Measurements from ENCODE around the gene COA5. TPM values are rescaled to one million over a fixed set of nuclear protein-coding genes. Genes with fewer than 3 reads are reported as not detected.

COA5 gene
- total RNA-seq, 2 experiments from 2014 or later, result 33.6 to 40.0 TPM

DNA sequence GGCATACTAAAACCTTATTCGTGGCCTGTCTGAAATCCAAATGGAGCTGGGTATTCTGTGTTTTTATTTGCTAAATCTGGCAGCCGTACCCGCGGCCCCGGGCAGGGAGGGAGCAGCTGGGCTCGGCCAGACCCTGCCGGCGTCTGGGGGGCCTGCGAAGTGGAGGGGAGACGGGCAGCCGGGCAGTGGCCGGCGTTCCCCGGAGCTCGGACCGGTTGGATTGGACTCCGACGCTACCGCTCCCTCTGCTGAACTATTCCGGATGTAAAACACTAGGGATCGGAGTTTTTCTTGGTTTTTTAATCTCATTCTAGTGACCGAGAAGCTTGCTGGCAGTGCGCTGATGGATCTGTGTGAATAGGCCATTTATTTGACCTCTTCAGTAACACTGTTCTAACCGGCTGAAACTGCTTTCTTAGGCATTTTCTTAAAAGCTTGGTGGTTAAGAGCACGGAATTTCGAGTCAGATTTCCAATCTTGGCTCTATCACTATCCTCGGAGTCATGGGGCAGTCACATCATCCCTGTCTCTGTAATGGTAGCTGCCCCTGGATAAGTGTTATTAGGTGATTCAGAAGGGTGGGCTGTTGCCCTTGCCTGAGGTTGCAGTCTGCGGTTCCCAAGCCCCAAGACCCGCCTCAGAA is 771 bp upstream of the COA5 start:
- peaks cover 33% of the 10 kb centered on the region for H3K36me3 ChIP-seq (ENCODE audit: insufficient read depth, low read length)
- BruUV-seq (replicated peaks), result TSS peak; percentile 55
- no peaks in the 10 kb centered on the region for H3K9me3 ChIP-seq (ENCODE audit: low read length)
- ChIA-PET POLR2A (interaction anchor here (0.6 to 1.1 kb wide), 3 partner anchors 9 to 1529 kb away, joined by 3 to 4 read pairs (median 3); no protein-coding TSS in a partner anchor), CTCF (ENCODE audit: unreplicated experiment) (interaction anchor here (0.5 kb wide), 1 partner anchor 153 kb away, joined by 5 read pairs; no protein-coding TSS in a partner anchor)
- intact Hi-C loops (cut with micrococcal nuclease; ENCODE audit: unreplicated experiment), result loop anchor here (10.0 kb wide), 1 partner anchor 164 kb away; the partner anchor contains the start of gene INPP4A
- H3K9me2 ChIP-seq (ENCODE audit: insufficient read depth, low read length), result no peaks in the 10 kb centered on the region
- TF ChIP-seq, protein P1, sequence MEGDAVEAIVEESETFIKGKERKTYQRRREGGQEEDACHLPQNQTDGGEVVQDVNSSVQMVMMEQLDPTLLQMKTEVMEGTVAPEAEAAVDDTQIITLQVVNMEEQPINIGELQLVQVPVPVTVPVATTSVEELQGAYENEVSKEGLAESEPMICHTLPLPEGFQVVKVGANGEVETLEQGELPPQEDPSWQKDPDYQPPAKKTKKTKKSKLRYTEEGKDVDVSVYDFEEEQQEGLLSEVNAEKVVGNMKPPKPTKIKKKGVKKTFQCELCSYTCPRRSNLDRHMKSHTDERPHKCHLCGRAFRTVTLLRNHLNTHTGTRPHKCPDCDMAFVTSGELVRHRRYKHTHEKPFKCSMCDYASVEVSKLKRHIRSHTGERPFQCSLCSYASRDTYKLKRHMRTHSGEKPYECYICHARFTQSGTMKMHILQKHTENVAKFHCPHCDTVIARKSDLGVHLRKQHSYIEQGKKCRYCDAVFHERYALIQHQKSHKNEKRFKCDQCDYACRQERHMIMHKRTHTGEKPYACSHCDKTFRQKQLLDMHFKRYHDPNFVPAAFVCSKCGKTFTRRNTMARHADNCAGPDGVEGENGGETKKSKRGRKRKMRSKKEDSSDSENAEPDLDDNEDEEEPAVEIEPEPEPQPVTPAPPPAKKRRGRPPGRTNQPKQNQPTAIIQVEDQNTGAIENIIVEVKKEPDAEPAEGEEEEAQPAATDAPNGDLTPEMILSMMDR (conservative IDR thresholded peaks at IDR 0.05; ENCODE audit: low read length), result no peak
- TF ChIP-seq EZH2phosphoT487 (IDR thresholded peaks at IDR 0.05; ENCODE audit: borderline replicate concordance, low read depth, low read length), result no peak
- H3K27ac ChIP-seq (ENCODE audit: low read depth, low read length, poor library complexity, severe bottlenecking), result peak overlapping the region; percentile 68
- peak; percentile 24 for DNase-seq (ENCODE audit: low spot score)
- peaks cover 31% of the 10 kb centered on the region for H3K4me1 ChIP-seq (ENCODE audit: insufficient read depth, low read length, poor library complexity, severe bottlenecking)
- peak overlapping the region; percentile 78; the same call in 1 of the 2 replicates for H2AFZ ChIP-seq (ENCODE audit: low read length)
- H3K4me3 ChIP-seq (ENCODE audit: low read depth, low read length, poor library complexity, severe bottlenecking), result peak overlapping the region; percentile 88
- peak overlapping the region; percentile 87 for H3K4me2 ChIP-seq (ENCODE audit: low read length)
- no peaks in the 10 kb centered on the region for H4K20me1 ChIP-seq (ENCODE audit: insufficient read depth, low read length)
- peaks cover 23% of the 10 kb centered on the region; the same call in 1 of the 2 replicates for H3K79me2 ChIP-seq (ENCODE audit: insufficient read depth, low read depth, low read length)

DNA sequence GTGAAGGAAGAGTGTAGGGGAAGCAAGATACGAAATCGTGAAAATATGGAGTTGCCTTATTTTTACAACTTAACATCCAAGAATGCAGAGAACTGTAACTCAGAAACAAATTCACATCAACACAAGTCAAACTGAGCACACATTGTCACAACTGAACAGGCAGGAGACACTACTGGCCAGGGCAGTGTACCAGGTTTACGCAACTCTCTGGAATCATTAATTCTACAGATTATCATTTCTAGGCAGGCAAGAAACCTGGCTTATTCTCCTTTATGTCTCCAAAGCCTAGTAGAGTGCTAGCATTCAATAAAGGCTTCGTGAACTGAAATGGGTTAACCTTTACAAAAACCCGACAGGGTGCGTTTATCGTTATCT is 584 bp downstream of the COA5 start:
- ChIA-PET CTCF (ENCODE audit: unreplicated experiment) (interaction anchor here (0.6 kb wide), 1 partner anchor 45 kb away, joined by 3 read pairs; no protein-coding TSS in a partner anchor), POLR2A (interaction anchor here (0.7 kb wide), 1 partner anchor 61 kb away, joined by 3 read pairs; no protein-coding TSS in a partner anchor)
- Histone ChIP-seq H3K4me1 (ENCODE audit: insufficient read depth, low read length, poor library complexity, severe bottlenecking) (peaks cover 31% of the 10 kb centered on the region), H3K9me2 (ENCODE audit: insufficient read depth, low read length) (no peaks in the 10 kb centered on the region), H3K4me3 (ENCODE audit: low read depth, low read length, poor library complexity, severe bottlenecking) (peak overlapping the region; percentile 88), H3K79me2 (ENCODE audit: insufficient read depth, low read depth, low read length) (peaks cover 23% of the 10 kb centered on the region; the same call in 1 of the 2 replicates), H3K36me3 (ENCODE audit: insufficient read depth, low read length) (peaks cover 22% of the 10 kb centered on the region; the same call in 1 of the 2 replicates), H3K27ac (ENCODE audit: low read depth, low read length, poor library complexity, severe bottlenecking) (peak overlapping the region; percentile 68), H3K9me3 (ENCODE audit: low read length) (no peaks in the 10 kb centered on the region), H4K20me1 (ENCODE audit: insufficient read depth, low read length) (no peaks in the 10 kb centered on the region), H3K4me2 (ENCODE audit: low read length) (peak overlapping the region; percentile 98), H2AFZ (ENCODE audit: low read length) (peak overlapping the region; percentile 78; the same call in 1 of the 2 replicates)
- TF ChIP-seq, protein P1 (conservative IDR thresholded peaks at IDR 0.05; ENCODE audit: low read length), result no peak
- TF ChIP-seq EZH2phosphoT487 (IDR thresholded peaks at IDR 0.05; ENCODE audit: borderline replicate concordance, low read depth, low read length), result no peak
- intact Hi-C loops (cut with micrococcal nuclease; ENCODE audit: unreplicated experiment), result loop anchor here (10.0 kb wide), 1 partner anchor 163 kb away; the partner anchor contains the start of gene INPP4A
- DNase-seq (ENCODE audit: low spot score), result no peak
- BruUV-seq (replicated peaks), result TSS peak; percentile 81
